SKM-1 (cell line): Measurements from ENCODE around the gene NRGN.

Experiments used
- DNase-seq: peaks from one replicate; lab custom pipeline; 2025; ENCODE audit not compliant: unreplicated experiment; lab: John Stamatoyannopoulos, UW

NRGN gene

DNA sequence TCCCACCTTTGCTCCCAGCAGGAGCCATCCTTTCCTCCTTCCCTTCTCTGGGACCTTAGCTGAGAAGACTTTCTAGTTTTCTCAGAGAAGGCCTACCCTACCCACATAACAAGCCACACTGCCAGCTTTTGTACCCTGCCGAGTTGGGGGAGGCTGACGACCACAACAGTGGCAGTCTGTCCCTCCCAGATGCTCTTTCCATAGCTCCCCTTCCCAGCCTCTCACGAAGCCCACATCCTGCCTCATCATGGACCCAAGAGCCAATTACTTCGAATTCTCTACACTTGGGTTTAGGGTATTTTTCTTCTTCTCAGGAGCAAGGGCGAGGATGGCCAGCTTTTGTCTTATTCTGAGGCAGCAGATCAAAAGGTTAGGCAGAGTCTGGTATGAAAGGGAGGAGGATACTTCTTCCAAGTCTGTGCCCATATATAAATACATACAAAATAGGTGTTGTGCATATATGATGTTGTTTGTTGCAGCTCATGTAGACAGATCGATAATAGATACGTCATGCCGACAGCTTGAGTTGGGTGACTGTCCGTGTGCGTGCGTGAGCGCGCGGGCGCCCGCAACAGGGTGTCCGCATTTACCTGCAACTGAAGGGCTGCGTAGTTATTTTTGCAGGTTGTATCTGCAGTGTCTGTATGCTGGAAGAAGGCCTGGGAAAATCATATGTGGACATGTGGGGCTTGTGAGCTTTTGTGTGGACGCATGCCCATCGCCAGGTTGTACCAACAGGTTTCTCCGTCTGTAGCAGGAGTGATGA is 846 bp upstream of the NRGN start:
- no peak for DNase-seq

GRCh38 chr11:124740277-124740882 is 638 bp downstream of the NRGN start:
- peak; percentile 76 for DNase-seq

- no peak for DNase-seq
Observed at GRCh38 chr11:124742555-124742954, 2.8 kb downstream of the NRGN start.

GRCh38 chr11:124743050-124743449 is 3.3 kb downstream of the NRGN start:
- DNase-seq = no peak

- DNase-seq = no peak
Observed at GRCh38 chr11:124745270-124745834, 5.6 kb downstream of the NRGN start.

DNA sequence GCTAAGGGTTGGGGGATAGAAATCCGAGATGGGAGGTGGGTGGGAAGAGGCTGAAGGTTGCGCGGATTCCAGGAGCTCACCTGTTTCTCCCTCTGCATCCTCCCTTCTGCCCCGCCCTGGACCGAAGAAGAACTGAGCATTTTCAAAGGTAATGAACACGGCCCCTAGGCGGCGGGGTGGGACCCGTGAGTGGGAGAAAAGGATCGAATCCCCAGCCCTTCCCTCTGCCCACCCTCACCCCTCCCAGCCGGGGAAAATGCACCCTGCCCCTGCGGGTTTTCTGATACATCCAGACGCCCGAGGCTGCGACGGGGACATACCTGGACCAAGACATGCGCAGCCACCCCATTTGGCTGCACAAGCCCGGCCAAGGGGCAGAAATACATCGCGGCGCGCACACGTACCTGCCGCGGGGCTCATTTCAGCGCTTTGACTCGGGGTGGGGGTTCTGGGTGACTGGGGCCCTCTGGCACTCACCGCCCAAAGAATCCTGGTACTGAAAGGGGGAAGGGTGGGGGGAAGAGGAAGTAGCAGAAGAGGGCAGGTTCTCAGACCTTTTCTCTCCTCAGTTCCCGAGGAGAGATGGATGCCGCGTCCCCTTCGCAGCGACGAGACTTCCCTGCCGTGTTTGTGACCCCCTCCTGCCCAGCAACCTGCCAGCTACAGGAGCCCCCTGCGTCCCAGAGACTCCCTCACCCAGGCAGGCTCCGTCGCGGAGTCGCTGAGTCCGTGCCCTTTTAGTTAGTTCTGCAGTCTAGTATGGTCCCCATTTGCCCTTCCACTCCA is 6.3 kb downstream of the NRGN start:
- DNase-seq = no peak

- DNase-seq = no peak
Observed at GRCh38 chr11:124746621-124747243, 7.0 kb downstream of the NRGN start.

DNA sequence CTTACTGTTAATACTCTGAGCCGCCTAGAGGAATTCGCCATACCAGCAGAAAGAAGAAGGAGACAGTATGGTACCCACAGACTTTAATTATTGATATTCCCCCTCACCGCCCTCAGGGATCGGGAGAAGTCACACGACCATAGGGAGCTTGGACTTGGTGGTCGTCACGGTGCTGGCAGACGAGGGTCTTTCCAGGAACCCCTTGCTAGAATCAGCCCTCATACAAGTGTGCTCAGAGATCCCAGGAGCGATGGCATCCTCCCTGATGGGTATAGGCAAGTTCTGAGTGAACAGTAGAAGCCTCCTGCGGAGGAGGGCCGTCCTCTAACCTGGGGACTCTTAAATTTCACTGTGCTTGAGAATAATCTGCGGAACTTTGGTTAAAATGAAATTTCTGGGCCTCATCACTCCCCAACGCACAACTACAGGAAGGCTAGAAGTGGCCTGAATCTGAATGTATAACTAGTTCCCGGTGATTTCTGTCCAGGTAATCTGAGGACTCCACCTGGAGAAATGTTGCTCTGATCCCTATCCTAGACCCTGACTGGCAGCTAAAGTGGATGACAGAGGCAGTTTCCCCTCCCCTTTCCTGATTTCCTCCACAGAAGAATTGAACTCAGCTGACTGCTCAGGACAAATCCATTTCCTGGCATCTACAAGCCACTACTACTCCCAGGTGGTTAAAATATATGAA is 7.8 kb downstream of the NRGN start:
- no peak for DNase-seq

GRCh38 chr11:124748100-124748418 is 8.3 kb downstream of the NRGN start:
- DNase-seq = no peak

DNA sequence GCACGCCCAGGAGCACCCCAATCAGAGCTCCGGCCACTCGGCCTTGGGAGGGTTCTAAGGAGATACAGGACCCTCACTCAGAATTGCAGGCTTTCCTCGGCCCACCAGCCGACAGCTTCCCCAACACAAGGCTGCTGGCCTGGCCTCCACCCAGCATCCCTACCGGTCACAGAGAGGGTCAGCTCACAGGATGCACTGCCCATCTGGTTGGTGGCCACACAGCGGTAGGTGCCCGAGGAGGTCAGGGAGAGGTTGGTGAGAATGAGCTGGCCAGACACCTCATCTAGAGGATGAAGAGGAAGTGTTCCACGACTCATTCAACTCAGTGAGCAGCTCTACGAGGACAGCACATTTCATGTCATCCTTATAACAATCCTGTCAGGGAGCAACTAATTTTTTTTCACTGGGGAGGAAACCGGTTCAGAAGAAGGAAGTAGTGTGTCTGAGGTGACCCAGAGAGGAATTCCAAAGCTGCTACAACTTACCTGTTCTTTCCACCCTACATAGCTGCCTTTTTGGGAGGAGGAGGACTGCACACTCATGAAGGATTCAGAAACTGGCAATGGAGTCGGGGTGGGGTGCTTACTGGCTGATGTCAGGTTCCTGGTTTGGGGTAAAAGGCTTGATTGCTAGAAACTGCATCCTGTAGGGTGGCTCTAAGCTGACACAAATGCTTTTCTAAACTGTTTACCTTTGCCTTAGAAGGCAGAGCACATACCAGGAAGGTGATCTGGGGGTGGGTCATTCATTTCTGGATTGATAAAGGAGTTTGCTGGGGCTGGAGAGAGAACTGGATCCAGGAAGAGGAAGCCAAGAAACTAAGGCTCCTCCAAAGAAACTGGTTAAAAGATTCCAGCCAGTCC is 9.0 kb downstream of the NRGN start:
- no peak for DNase-seq

DNA sequence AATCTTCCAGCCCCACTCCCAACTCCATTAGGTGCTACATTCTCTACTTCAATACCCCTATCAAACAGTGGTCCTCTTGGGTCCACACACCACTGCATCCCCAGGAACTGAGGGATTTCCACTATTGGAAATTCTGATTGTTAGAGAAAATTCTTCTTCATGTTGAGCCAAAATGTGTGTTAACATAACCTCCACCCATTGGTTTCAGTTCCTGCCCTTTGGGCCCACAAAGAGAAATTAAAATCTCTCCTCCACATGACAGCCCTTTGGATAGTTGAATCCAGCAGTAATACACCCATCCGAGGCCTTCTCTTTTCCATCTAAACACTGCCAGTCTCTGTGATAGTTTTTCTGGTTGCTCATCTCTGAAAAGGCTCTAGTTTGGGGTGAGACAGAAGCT is 10.2 kb downstream of the NRGN start:
- no peak for DNase-seq

DNA sequence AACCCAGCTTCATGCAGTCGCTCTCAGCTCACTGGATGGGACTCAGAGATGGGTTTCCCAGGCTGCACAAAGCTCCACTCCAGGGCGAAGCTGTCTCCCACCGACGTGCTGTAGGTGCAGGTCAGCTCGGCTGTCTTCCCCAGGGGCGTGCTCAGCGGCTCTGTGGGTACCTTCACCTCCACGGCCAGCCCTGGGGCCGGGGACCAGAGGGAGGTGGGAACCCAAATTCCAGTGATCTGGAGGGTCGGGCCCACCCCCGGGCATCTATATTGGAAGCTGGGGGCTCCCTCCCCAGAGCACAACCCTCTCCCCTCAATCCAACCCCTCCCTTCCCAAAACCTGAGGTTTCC is 11.6 kb downstream of the NRGN start:
- no peak for DNase-seq

GRCh38 chr11:124751741-124752470 is 12.2 kb downstream of the NRGN start, which contains the start of gene VSIG2:
VSIG2 (minus strand) TSS chr11:124752255; CDS start chr11:124752137, 118 bp downstream.
- DNase-seq = no peak

- no peak for DNase-seq
Observed at GRCh38 chr11:124752471-124753102, 12.8 kb downstream of the NRGN start.

DNA sequence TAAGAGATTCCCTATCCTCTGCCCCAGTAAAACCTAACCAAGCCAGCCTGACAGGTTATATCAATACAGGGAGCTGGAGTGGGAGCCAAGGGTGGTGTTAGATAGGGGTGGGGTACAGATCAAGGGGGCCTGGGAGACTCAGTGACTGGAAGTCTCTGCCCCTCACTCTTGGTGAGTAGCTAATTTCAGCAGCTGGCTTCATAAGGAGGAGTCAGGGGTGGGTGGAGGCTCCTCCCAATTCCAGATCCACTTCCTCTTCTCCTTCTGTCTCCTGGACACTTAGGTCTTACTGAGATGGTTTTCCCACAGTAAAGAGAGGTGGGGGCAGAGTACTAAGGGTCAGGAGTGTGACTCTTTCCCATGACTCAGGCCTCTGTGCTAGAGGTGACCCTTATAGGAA is 13.5 kb downstream of the NRGN start:
- no peak for DNase-seq

DNA sequence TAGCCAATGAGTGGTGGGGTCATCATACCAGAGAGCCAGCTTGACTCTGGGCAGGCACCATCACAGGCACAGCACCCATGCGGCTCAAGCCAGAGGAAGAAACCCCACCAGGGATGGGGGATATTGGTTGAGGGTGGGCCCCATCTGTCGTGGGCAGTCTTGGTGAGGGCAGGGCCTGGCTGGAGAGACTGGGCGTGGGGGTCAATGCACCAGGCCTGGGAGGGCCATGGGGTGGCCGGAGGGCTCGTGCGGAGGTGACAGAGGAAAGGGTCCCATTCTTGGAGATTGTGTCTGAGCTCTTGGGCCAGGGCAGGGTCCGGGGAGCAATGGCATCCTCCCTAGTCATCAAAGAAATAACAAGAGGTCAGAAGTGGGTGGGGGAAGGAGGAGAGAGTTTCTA is 13.9 kb downstream of the NRGN start:
- no peak for DNase-seq

GRCh38 chr11:124754309-124754708 is 14.6 kb downstream of the NRGN start:
- no peak for DNase-seq

GRCh38 chr11:124754710-124755109 is 15.0 kb downstream of the NRGN start:
- no peak for DNase-seq
